Measurements from ENCODE around the gene PDGFA. TPM values are rescaled to one million over a fixed set of nuclear protein-coding genes. Genes with fewer than 3 reads are reported as not detected.

PDGFA gene
- total RNA-seq, 4 donors from 2014 or later, result 5.1 to 13.5 (median 8.5) TPM

DNA sequence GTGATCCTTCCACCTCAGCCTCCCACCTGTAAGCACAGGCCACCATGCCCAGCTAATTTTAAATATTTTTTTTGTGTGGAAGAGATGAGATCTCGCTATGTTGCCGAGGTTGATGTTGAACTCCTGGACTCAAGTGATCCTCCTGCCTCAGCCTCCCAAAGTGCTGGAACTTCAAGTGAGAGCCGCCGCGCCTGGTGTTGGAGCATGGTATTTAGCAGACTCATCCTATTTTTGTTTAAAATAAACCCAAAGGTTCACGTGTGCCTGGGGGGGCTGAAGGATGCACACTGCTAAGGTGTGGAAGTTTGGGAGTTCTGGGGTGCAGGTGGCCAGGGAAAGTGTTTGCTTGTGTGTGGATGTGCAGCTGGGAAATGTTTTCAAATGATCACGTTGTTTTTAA is 18.1 kb downstream of the PDGFA start:
- H3K4me1 ChIP-seq, result peaks cover 0 to 29% (median 6%) of the 10 kb centered on the region in 3 donors
- H3K9me3 ChIP-seq, result no peaks in the 10 kb centered on the region
- H3K36me3 ChIP-seq, result peaks cover 0 to 53% (median 10%) of the 10 kb centered on the region in 3 donors
- TF ChIP-seq, protein P1, sequence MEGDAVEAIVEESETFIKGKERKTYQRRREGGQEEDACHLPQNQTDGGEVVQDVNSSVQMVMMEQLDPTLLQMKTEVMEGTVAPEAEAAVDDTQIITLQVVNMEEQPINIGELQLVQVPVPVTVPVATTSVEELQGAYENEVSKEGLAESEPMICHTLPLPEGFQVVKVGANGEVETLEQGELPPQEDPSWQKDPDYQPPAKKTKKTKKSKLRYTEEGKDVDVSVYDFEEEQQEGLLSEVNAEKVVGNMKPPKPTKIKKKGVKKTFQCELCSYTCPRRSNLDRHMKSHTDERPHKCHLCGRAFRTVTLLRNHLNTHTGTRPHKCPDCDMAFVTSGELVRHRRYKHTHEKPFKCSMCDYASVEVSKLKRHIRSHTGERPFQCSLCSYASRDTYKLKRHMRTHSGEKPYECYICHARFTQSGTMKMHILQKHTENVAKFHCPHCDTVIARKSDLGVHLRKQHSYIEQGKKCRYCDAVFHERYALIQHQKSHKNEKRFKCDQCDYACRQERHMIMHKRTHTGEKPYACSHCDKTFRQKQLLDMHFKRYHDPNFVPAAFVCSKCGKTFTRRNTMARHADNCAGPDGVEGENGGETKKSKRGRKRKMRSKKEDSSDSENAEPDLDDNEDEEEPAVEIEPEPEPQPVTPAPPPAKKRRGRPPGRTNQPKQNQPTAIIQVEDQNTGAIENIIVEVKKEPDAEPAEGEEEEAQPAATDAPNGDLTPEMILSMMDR (IDR thresholded peaks at IDR 0.05), result no peak
- no peak for TF ChIP-seq POLR2A (IDR thresholded peaks at IDR 0.05)
- no peak overlapping the region for H3K4me3 ChIP-seq
- H3K27me3 ChIP-seq, result no peaks in the 10 kb centered on the region
- 82 to 85% methylated on average over 7 of the region's 7 CpGs for WGBS, 2 donors
- no peak for DNase-seq
- no peak overlapping the region for H3K27ac ChIP-seq
- intact Hi-C loops (cut with DNase I), result no loop called here

DNA sequence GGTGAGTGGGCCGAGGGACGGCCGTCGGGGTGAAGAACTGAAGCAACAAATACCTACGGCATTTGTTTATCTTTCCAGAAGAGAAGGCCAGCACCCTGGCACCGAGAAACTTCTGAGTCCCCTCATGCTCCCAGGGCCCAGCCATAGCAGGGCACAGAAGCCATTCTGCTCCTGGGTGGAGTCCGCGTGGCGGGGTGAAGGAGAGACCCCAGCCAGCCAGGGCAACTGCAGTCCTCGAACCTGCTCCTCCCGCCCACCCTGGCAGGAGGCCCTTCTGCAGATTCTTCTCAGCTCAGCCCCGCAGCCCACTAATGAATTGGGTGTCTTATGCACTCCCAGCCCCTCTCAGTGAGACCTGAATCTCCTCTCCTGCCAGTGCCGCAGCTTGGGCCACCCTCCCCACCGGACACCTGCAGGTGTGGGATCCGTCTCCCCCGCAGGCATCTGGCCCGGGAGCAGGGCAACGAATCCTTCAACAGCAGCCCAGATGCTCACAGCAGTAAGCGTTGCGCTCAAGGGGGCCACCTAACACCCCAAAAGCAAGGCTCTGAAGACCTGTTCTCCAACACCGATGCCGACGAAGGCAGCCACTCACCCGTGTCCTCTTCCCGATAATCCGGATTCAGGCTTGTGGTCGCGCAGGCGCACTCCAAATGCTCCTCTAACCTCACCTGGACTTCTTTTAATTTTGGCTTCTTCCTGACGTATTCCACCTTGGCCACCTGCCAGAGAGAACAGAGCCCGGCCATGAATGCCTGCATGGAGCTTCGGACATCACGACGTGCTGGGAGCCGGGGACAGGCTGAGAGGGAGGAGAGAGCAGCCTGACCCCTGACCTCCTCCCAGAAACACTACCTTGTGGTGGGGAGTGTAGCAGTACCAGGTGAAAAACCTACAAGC is 18.9 kb downstream of the PDGFA start:
- Histone ChIP-seq H3K36me3 (peaks cover 0 to 45% (median 10%) of the 10 kb centered on the region in 3 donors), H3K27ac (no peak overlapping the region), H3K27me3 (no peaks in the 10 kb centered on the region), H3K4me3 (no peak overlapping the region), H3K9me3 (no peaks in the 10 kb centered on the region), H3K4me1 (peaks cover 0 to 37% (median 10%) of the 10 kb centered on the region in 3 donors)
- TF ChIP-seq POLR2A (IDR thresholded peaks at IDR 0.05), result no peak
- TF ChIP-seq, protein P1 (IDR thresholded peaks at IDR 0.05), result no peak
- 88 to 91% methylated on average over 18 to 32 of the region's 35 CpGs for WGBS, 2 donors
- intact Hi-C loops (cut with DNase I), result no loop called here
- no peak for DNase-seq

DNA sequence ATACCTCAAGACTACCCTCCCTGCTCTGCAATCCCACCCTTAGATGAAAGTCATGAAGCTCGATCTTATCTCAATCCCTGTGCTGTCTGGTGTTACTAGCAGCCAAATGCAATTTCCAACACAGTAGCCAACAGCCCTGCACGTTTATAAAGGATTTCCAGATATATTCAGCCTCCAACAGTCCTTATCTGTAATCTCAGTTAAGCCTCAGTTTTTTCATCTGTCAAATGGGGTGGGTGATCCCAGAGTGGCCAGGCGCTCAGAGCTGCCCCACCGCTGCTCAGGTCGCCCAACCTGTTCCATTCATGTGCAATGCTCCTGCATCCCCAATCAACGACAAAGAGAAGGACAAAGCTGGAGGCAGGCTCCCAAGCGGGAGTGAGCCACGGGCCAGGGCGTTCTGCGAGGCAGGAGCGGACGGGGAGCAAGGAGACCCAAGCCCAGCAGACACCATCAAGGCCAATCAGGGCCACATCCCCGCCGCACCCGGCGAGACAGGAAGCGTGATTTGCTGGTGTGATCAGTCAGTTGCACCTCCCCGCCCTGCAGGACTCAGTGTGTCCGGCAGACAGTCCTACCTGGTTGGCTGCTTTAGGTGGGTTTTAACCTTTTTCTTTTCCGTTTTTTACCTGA is 19.7 kb downstream of the PDGFA start:
- Histone ChIP-seq H3K36me3 (peaks cover 0 to 44% (median 10%) of the 10 kb centered on the region in 3 donors), H3K9me3 (no peaks in the 10 kb centered on the region), H3K27me3 (no peaks in the 10 kb centered on the region), H3K4me1 (peaks cover 0 to 36% (median 10%) of the 10 kb centered on the region in 3 donors), H3K4me3 (no peak overlapping the region), H3K27ac (no peak overlapping the region)
- intact Hi-C loops (cut with DNase I), result no loop called here
- no peak for DNase-seq
- no peak for TF ChIP-seq POLR2A (IDR thresholded peaks at IDR 0.05)
- TF ChIP-seq, protein P1 (IDR thresholded peaks at IDR 0.05), result no peak
- WGBS, 2 donors, result 90 to 92% methylated on average over 13 to 20 of the region's 20 CpGs

- DNase-seq, result no peak
- Histone ChIP-seq H3K27me3 (no peaks in the 10 kb centered on the region), H3K27ac (no peak overlapping the region), H3K4me3 (no peak overlapping the region), H3K4me1 (peaks cover 0 to 26% (median 6%) of the 10 kb centered on the region in 3 donors), H3K9me3 (no peaks in the 10 kb centered on the region), H3K36me3 (peaks cover 0 to 44% (median 10%) of the 10 kb centered on the region in 3 donors)
- 17 to 60% methylated on average over 1 to 5 of the region's 11 CpGs for WGBS, 2 donors
- intact Hi-C loops (cut with DNase I), result no loop called here
- TF ChIP-seq POLR2A (IDR thresholded peaks at IDR 0.05), result no peak
- TF ChIP-seq, protein P1 (IDR thresholded peaks at IDR 0.05), result no peak
Observed at GRCh38 chr7:498678-499641, 20.7 kb downstream of the PDGFA start.

Measured in esophagus squamous epithelium (tissue), 5 donors.